Heart left ventricle (tissue), 13 donors: Measurements from ENCODE around the gene ATP8A1.

Experiments used
- POLR2A ChIP-seq, 2 donors: fragments of 450-650 bp; IDR thresholded peaks; one replicate each; pipeline ENCODE4 v1.6.1; 2017; ENCODE audit warnings: antibody characterized with exemption in 2 of 2, mild to moderate bottlenecking in 2 of 2, moderate library complexity in 2 of 2
- TF ChIP-seq, protein P1 (sequence below), 12 donors: fragments of 200-600 bp; sonication (generic) in 4 of 12; IDR thresholded peaks; one replicate each; pipeline versions ENCODE4 v1.5.0 to v1.8.0; 2018 to 2022; ENCODE audit warnings: antibody characterized with exemption in 12 of 12, mild to moderate bottlenecking in 5 of 12
- donor health status: ischemic (EF 13 %, LVEDD 7.1; RV severe dilation, severe dysfunction).
- donor health status: DM: no; HTN: yes; CAD: no.
- donor health status: DM: no; HTN: no; CAD: no.
- donor health status: ischemic (EF 25% LVEDD 6.9; RV normal size, moderate dysfunction).
- donor health status: ischemic (EF 25% LVEDD 5.7; RV mildly dilated, moderate dysfunction).
- donor health status: ischemic (EF 35%, LVEDD 5.7; RV mildly dilated, moderate dysfunction).
- donor health status: nonischemic (EF 11% LVEDD 7.7; RV severe dilation, severe dysfunction).
- donor health status: DM: yes; HTN: yes; CAD: no.
- donor health status: PGD.
- donor health status: ischemic (EF 29% LVEDD 5.4; RV normal size, mild dysfunction).
- donor health status: nonischemic (EF 23%, LVEDD 6.1; RV moderate dilation, normal function).

DNA sequence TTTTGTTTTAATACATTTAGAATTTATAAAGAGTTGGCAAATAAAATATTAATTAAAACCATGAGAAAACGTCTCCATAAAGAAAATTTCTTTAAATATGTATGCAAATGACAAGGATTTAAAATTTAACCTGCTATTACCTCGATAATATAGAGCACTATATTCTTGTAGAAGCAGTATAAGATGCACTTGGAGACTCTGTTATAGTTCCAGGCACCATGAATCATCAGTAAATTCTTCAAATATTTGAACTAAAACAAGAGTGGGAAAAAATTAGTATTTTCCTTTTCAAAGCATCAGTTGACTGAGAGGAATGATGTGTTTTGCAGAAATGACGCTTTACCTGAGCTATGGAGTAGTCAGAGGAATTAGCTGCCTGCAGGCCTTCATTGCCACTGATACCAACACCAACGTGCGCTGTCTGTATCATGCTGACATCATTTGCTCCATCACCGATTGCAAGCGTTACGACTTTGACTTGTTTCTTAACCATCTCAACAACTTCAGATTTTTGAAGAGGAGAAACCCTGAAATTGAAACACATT, 192.3 kb downstream of the ATP8A1 start:
- TF ChIP-seq, protein P1, sequence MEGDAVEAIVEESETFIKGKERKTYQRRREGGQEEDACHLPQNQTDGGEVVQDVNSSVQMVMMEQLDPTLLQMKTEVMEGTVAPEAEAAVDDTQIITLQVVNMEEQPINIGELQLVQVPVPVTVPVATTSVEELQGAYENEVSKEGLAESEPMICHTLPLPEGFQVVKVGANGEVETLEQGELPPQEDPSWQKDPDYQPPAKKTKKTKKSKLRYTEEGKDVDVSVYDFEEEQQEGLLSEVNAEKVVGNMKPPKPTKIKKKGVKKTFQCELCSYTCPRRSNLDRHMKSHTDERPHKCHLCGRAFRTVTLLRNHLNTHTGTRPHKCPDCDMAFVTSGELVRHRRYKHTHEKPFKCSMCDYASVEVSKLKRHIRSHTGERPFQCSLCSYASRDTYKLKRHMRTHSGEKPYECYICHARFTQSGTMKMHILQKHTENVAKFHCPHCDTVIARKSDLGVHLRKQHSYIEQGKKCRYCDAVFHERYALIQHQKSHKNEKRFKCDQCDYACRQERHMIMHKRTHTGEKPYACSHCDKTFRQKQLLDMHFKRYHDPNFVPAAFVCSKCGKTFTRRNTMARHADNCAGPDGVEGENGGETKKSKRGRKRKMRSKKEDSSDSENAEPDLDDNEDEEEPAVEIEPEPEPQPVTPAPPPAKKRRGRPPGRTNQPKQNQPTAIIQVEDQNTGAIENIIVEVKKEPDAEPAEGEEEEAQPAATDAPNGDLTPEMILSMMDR (IDR thresholded peaks at IDR 0.05): no peak
- TF ChIP-seq POLR2A (IDR thresholded peaks at IDR 0.05): no peak
